HepG2 (cell line): ENCODE measurements around the gene ITPR1. TPM values are rescaled to one million over a fixed set of nuclear protein-coding genes. Genes with fewer than 3 reads are reported as not detected.

Source experiments
- CBFB ChIP-seq: sonication (generic); formaldehyde crosslinking; IDR thresholded peaks from 2 replicates; pipeline ENCODE4 v1.4.0; 2020; ENCODE audit warnings: missing genetic modification reagents
- CEBPG ChIP-seq: IDR thresholded peaks from 2 replicates; pipeline ENCODE4 v1.6.1; 2016
- CENPBD1 ChIP-seq: sonication (generic); formaldehyde crosslinking; IDR thresholded peaks from 2 replicates; pipeline ENCODE4 v1.8.0; 2022; ENCODE audit warnings: missing genetic modification reagents, low read depth, mild to moderate bottlenecking, borderline replicate concordance
- ETV5 ChIP-seq: IDR thresholded peaks from 2 replicates; pipeline ENCODE4 v1.6.1; 2018; ENCODE audit warnings: missing biosample characterization, missing genetic modification reagents, inconsistent platforms, borderline replicate concordance
- SRSF1 ChIP-seq: fragments of 200-400 bp; formaldehyde crosslinking; optimal IDR thresholded peaks from 2 replicates; pipeline ENCODE3; 2017; ENCODE audit warnings: mild to moderate bottlenecking, low read depth, low read length, moderate library complexity
- ZFP36L2 ChIP-seq: sonication (generic); formaldehyde crosslinking; IDR thresholded peaks from 2 replicates; pipeline ENCODE4 v1.4.0; 2020; ENCODE audit warnings: missing genetic modification reagents
- ZNF224 ChIP-seq: sonication (generic); formaldehyde crosslinking; IDR thresholded peaks from 2 replicates; pipeline ENCODE4 v1.5.0; 2020; ENCODE audit warnings: mild to moderate bottlenecking, missing genetic modification reagents
- ZNF44 ChIP-seq: sonication (generic); formaldehyde crosslinking; IDR thresholded peaks from 2 replicates; pipeline ENCODE4 v1.5.1; 2020; ENCODE audit warnings: mild to moderate bottlenecking, missing genetic modification reagents
- ZNF619 ChIP-seq: sonication (generic); formaldehyde crosslinking; IDR thresholded peaks from 2 replicates; pipeline ENCODE4 v1.4.0; 2020; ENCODE audit warnings: mild to moderate bottlenecking, missing genetic modification reagents
- polyA plus RNA-seq, 8 experiments: library from polyadenylated mRNA; depleted of rRNA in 3 of 8; stranded (reverse) in 7 of 8; unstranded in 1 of 8; fragments of >200 nt; fragmentation: Illumina TruSeq in 4 of 8; extraction: Trizol in 4 of 8; gene quantifications; 2 replicates each; pipeline versions ENCODE4 v1.2.1 to v1.2.3, GENCODE V29; 2011 to 2016; ENCODE audit warnings: low read depth in 4 of 8, missing spikeins in 1 of 8, mixed read lengths in 1 of 8; ENCODE audit not compliant: insufficient read depth in 1 of 8
- total RNA-seq, 5 experiments: library from RNA; depleted of rRNA; stranded (reverse); fragments of >200 nt; fragmentation: Illumina TruSeq; extraction: Trizol; gene quantifications; 2 replicates each; pipeline ENCODE4 v1.2.3, GENCODE V29; 2016; ENCODE audit warnings: low read depth in 1 of 5
- TF ChIP-seq, protein P1 (sequence below): sonication (generic); formaldehyde crosslinking; IDR thresholded peaks from 2 replicates; pipeline ENCODE4 v1.4.0; 2020; ENCODE audit warnings: missing genetic modification reagents
- TF ChIP-seq, protein P2 (sequence below): sonication (generic); formaldehyde crosslinking; IDR thresholded peaks from 2 replicates; pipeline ENCODE4 v1.4.0; 2020; ENCODE audit warnings: mild to moderate bottlenecking, missing genetic modification reagents, borderline replicate concordance

ITPR1 gene
- total and polyA plus RNA-seq, 2 of the 13 experiments (the other 11 are each of a cell fraction or from before 2014, with no cell fraction given), result 10.0 to 11.4 TPM

DNA sequence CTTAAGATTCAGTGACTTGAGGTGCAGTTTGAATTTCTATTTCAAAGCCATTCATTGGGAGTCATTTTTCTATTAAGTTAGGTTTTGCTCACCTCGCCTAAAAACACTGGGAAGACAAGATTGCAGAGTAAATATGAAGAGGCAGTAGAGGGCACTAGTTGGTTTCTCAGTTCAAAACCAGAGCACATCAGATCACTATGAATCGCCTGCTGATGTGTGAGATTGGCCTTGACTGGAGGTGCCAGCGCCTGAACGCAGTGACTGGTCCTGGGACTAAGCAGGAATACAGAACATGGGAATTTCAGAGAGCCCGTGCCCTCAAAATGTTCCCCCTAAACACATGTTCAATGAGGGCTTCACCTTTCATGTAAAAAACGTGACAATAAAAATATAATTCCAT lies 229.0 kb downstream of the ITPR1 start (continued):
- TF ChIP-seq, protein P1, sequence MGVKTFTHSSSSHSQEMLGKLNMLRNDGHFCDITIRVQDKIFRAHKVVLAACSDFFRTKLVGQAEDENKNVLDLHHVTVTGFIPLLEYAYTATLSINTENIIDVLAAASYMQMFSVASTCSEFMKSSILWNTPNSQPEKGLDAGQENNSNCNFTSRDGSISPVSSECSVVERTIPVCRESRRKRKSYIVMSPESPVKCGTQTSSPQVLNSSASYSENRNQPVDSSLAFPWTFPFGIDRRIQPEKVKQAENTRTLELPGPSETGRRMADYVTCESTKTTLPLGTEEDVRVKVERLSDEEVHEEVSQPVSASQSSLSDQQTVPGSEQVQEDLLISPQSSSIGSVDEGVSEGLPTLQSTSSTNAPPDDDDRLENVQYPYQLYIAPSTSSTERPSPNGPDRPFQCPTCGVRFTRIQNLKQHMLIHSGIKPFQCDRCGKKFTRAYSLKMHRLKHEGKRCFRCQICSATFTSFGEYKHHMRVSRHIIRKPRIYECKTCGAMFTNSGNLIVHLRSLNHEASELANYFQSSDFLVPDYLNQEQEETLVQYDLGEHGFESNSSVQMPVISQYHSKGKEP (CRISPR knock-in tag), result no peak
- TF ChIP-seq CBFB (CRISPR knock-in tag) (no peak), ZNF44 (CRISPR knock-in tag) (no peak), CEBPG (0 out of 2 replicates have a peak, but pooled peaks have one; percentile 19), ETV5 (CRISPR knock-in tag) (no peak), SRSF1 (no peak), ZFP36L2 (no peak), ZNF619 (CRISPR knock-in tag) (no peak), CENPBD1 (CRISPR knock-in tag) (no peak), ZNF224 (CRISPR knock-in tag) (no peak)
- TF ChIP-seq, protein P2, sequence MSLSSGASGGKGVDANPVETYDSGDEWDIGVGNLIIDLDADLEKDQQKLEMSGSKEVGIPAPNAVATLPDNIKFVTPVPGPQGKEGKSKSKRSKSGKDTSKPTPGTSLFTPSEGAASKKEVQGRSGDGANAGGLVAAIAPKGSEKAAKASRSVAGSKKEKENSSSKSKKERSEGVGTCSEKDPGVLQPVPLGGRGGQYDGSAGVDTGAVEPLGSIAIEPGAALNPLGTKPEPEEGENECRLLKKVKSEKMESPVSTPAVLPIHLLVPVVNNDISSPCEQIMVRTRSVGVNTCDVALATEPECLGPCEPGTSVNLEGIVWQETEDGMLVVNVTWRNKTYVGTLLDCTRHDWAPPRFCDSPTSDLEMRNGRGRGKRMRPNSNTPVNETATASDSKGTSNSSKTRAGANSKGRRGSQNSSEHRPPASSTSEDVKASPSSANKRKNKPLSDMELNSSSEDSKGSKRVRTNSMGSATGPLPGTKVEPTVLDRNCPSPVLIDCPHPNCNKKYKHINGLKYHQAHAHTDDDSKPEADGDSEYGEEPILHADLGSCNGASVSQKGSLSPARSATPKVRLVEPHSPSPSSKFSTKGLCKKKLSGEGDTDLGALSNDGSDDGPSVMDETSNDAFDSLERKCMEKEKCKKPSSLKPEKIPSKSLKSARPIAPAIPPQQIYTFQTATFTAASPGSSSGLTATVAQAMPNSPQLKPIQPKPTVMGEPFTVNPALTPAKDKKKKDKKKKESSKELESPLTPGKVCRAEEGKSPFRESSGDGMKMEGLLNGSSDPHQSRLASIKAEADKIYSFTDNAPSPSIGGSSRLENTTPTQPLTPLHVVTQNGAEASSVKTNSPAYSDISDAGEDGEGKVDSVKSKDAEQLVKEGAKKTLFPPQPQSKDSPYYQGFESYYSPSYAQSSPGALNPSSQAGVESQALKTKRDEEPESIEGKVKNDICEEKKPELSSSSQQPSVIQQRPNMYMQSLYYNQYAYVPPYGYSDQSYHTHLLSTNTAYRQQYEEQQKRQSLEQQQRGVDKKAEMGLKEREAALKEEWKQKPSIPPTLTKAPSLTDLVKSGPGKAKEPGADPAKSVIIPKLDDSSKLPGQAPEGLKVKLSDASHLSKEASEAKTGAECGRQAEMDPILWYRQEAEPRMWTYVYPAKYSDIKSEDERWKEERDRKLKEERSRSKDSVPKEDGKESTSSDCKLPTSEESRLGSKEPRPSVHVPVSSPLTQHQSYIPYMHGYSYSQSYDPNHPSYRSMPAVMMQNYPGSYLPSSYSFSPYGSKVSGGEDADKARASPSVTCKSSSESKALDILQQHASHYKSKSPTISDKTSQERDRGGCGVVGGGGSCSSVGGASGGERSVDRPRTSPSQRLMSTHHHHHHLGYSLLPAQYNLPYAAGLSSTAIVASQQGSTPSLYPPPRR (CRISPR knock-in tag), result no peak
